H9 (cell line): ENCODE data around the gene CILP2. TPM values are rescaled to one million over a fixed set of nuclear protein-coding genes. Genes with fewer than 3 reads are reported as not detected.

Experiments used
- DNase-seq: peaks from one replicate; pipeline ENCODE4 v3.0.0-alpha.2; 2017
- H2AFZ ChIP-seq: one replicate; pipeline ENCODE4 v1.6.1; 2013; ENCODE audit warnings: mild to moderate bottlenecking, low read length, control low read depth, moderate library complexity
- H2AK5ac ChIP-seq: 2 replicates; pipeline ENCODE4 v1.6.1; 2013; ENCODE audit warnings: low read length, control low read depth, mixed read lengths; ENCODE audit not compliant: insufficient read length
- H2BK120ac ChIP-seq: one replicate; pipeline ENCODE4 v1.6.1; 2013; ENCODE audit warnings: low read depth, mild to moderate bottlenecking, low read length, control low read depth, inconsistent platforms; ENCODE audit not compliant: poor library complexity, severe bottlenecking
- H2BK12ac ChIP-seq: 2 replicates; pipeline ENCODE4 v1.6.1; 2013; ENCODE audit warnings: low read length, control low read depth, mixed read lengths, low read depth; ENCODE audit not compliant: insufficient read length
- H2BK15ac ChIP-seq: 2 replicates; pipeline ENCODE4 v1.6.1; 2013; ENCODE audit warnings: low read depth, low read length, control low read depth
- H2BK20ac ChIP-seq: one replicate; pipeline ENCODE4 v1.6.1; 2013; ENCODE audit warnings: low read depth, mild to moderate bottlenecking, low read length, control low read depth, inconsistent platforms; ENCODE audit not compliant: poor library complexity, severe bottlenecking
- H2BK5ac ChIP-seq: 2 replicates; pipeline ENCODE4 v1.6.1; 2013; ENCODE audit warnings: low read length, control low read depth, mixed read lengths; ENCODE audit not compliant: insufficient read length
- H3K14ac ChIP-seq: 2 replicates; pipeline ENCODE4 v1.6.1; 2013; ENCODE audit warnings: low read length, control low read depth; ENCODE audit not compliant: insufficient read depth
- H3K18ac ChIP-seq: 2 replicates; pipeline ENCODE4 v1.6.1; 2013; ENCODE audit warnings: low read depth, mild to moderate bottlenecking, mixed read lengths, low read length, control low read depth; ENCODE audit not compliant: insufficient read length
- H3K23ac ChIP-seq: 2 replicates; pipeline ENCODE4 v1.6.1; 2013; ENCODE audit warnings: low read length, control low read depth, mixed read lengths, low read depth; ENCODE audit not compliant: insufficient read length
- H3K23me2 ChIP-seq: 2 replicates; pipeline ENCODE4 v1.6.1; 2013; ENCODE audit warnings: low read depth, mild to moderate bottlenecking, mixed read lengths, low read length, control low read depth; ENCODE audit not compliant: insufficient read length, poor library complexity, severe bottlenecking
- H3K27ac ChIP-seq: 2 replicates; pipeline ENCODE4 v1.5.1; 2013; ENCODE audit warnings: low read length, control low read depth, mixed read lengths, low read depth; ENCODE audit not compliant: insufficient read length
- H3K27me3 ChIP-seq: 2 replicates; pipeline ENCODE4 v1.6.1; 2013; ENCODE audit warnings: low read length, control low read depth, inconsistent platforms; ENCODE audit not compliant: insufficient read depth
- H3K4ac ChIP-seq: 2 replicates; pipeline ENCODE4 v1.6.1; 2013; ENCODE audit warnings: low read depth, mild to moderate bottlenecking, control low read depth, inconsistent platforms, low read length, moderate library complexity
- H3K4me1 ChIP-seq: 2 replicates; pipeline ENCODE4 v1.6.1; 2013; ENCODE audit warnings: low read length, control low read depth, inconsistent platforms; ENCODE audit not compliant: insufficient read depth
- H3K4me2 ChIP-seq: 2 replicates; pipeline ENCODE4 v1.6.1; 2013; ENCODE audit warnings: low read length, control low read depth, mixed read lengths; ENCODE audit not compliant: insufficient read length, insufficient read depth
- H3K56ac ChIP-seq: 2 replicates; pipeline ENCODE4 v1.6.1; 2013; ENCODE audit warnings: low read depth, mild to moderate bottlenecking, mixed read lengths, low read length, control low read depth; ENCODE audit not compliant: insufficient read length
- H3K79me1 ChIP-seq: 2 replicates; pipeline ENCODE4 v1.6.1; 2013; ENCODE audit warnings: low read depth, mild to moderate bottlenecking, moderate library complexity, low read length, control low read depth, inconsistent platforms; ENCODE audit not compliant: insufficient read depth, poor library complexity, severe bottlenecking
- H3K79me2 ChIP-seq: 2 replicates; pipeline ENCODE4 v1.6.1; 2013; ENCODE audit warnings: low read length, control low read depth, inconsistent platforms; ENCODE audit not compliant: insufficient read depth
- H3K9ac ChIP-seq: 2 replicates; pipeline ENCODE4 v1.6.1; 2013; ENCODE audit warnings: low read length, control low read depth, mixed read lengths; ENCODE audit not compliant: insufficient read length; ENCODE audit errors: extremely low read depth
- H3K9me3 ChIP-seq: one replicate; pipeline ENCODE4 v1.6.1; 2013; ENCODE audit warnings: low read depth, low read length, inconsistent platforms; ENCODE audit not compliant: control insufficient read depth
- H3T11ph ChIP-seq: one replicate; pipeline ENCODE4 v1.6.1; 2013; ENCODE audit warnings: mild to moderate bottlenecking, low read length, control low read depth, inconsistent platforms
- H4K20me1 ChIP-seq: one replicate; pipeline ENCODE4 v1.6.1; 2013; ENCODE audit not compliant: control insufficient read depth, insufficient read length, insufficient read depth
- H4K5ac ChIP-seq: 2 replicates; pipeline ENCODE4 v1.6.1; 2013; ENCODE audit warnings: low read depth, mild to moderate bottlenecking, mixed read lengths, low read length, control low read depth; ENCODE audit not compliant: insufficient read length
- H4K8ac ChIP-seq: replicated peaks from 2 replicates; pipeline ENCODE4 v1.6.1; 2013; ENCODE audit warnings: low read length, control low read depth, mixed read lengths, low read depth; ENCODE audit not compliant: insufficient read length
- H4K91ac ChIP-seq: 2 replicates; pipeline ENCODE4 v1.6.1; 2013; ENCODE audit warnings: low read depth, mild to moderate bottlenecking, moderate library complexity, mixed read lengths, low read length, control low read depth; ENCODE audit not compliant: insufficient read length
- H3K27ac Mint-ChIP-seq, 3 experiments: 2 replicates in 2 of 3; 3 replicates in 1 of 3; pipeline ENCODE4 v1.8.0; 2020 to 2021; ENCODE audit warnings: mixed read lengths in 3 of 3, mild to moderate bottlenecking in 1 of 3, moderate library complexity in 1 of 3
- H3K27me3 Mint-ChIP-seq: 2 replicates; pipeline ENCODE4 v1.8.0; 2021; ENCODE audit warnings: low read depth, mild to moderate bottlenecking, moderate library complexity, mixed read lengths
- H3K36me3 Mint-ChIP-seq, 3 experiments: 2 replicates in 2 of 3; 3 replicates in 1 of 3; pipeline ENCODE4 v1.8.0; 2020 to 2021; ENCODE audit warnings: low read depth in 3 of 3, mixed read lengths in 3 of 3; ENCODE audit not compliant: insufficient read depth in 1 of 3
- H3K4me1 Mint-ChIP-seq, 2 experiments: 2 replicates each; pipeline ENCODE4 v1.8.0; 2020; ENCODE audit warnings: mixed read lengths in 2 of 2
- H3K4me3 Mint-ChIP-seq, 2 experiments: 2 replicates in 1 of 2; 3 replicates in 1 of 2; pipeline ENCODE4 v1.8.0; 2020 to 2021; ENCODE audit warnings: mild to moderate bottlenecking in 2 of 2, mixed read lengths in 2 of 2, moderate library complexity in 1 of 2
- H3K9me3 Mint-ChIP-seq, 2 experiments: 2 replicates in 1 of 2; 3 replicates in 1 of 2; pipeline ENCODE4 v1.8.0; 2020; ENCODE audit warnings: mild to moderate bottlenecking in 2 of 2, mixed read lengths in 2 of 2, moderate library complexity in 1 of 2
- CTCF ChIP-seq: fragments of 200-600 bp; sonication (generic); conservative IDR thresholded peaks from 3 replicates; pipeline ENCODE4 v1.8.0; 2021; ENCODE audit warnings: antibody characterized with exemption, mild to moderate bottlenecking
- WGBS: extraction: QIAGEN DNeasy Blood & Tissue Kit; methylation state at CpG from one replicate; pipeline ENCODE4 v1.1.7; 2013; ENCODE audit warnings: missing lambda C conversion rate, low lambda C conversion rate, mixed read lengths; ENCODE audit not compliant: insufficient read length; ENCODE audit errors: extremely low coverage; 5-methylcytosine and 5-hydroxymethylcytosine counted together
- total RNA-seq: library from RNA; stranded (reverse); gene quantifications from 2 replicates; pipeline ENCODE4 v1.2.1, GENCODE V29; 2021

Gene CILP2
- total RNA-seq, 1 experiment from 2014 or later, result 6.4 TPM

GRCh38 chr19:19490214-19490968, 47.7 kb upstream of the CILP2 start:
- no peak overlapping the region for H3K18ac ChIP-seq
- H3K4me1 ChIP-seq, result peaks cover 9% of the 10 kb centered on the region; the same call in 1 of the 2 replicates
- Mint-ChIP-seq H3K27me3 (no peaks in the 10 kb centered on the region), H3K9me3 (no peaks in the 10 kb centered on the region), H3K36me3 (peaks cover 22 to 49% (median 39%) of the 10 kb centered on the region in 3 experiments; a peak in 6 of 7 replicates), H3K4me3 (peak overlapping the region in 1 of 2 experiments; percentile 26; a peak in 1 of 5 replicates), H3K4me1 (peaks cover 47 to 49% of the 10 kb centered on the region in 2 experiments), H3K27ac (peak overlapping the region; percentile 97 to 99 (median 98))
- no peak overlapping the region for H2BK12ac ChIP-seq
- no peak overlapping the region for H2BK5ac ChIP-seq
- H3K79me1 ChIP-seq, result no peaks in the 10 kb centered on the region
- H3K79me2 ChIP-seq, result peaks cover 4% of the 10 kb centered on the region; the same call in 1 of the 2 replicates
- no peak overlapping the region for H3T11ph ChIP-seq
- H2AFZ ChIP-seq, result no peak overlapping the region
- peak; percentile 91 for TF ChIP-seq CTCF
- no peak overlapping the region for H2BK120ac ChIP-seq
- H2BK20ac ChIP-seq, result no peak overlapping the region
- no peak overlapping the region for H2AK5ac ChIP-seq
- no peak overlapping the region for H4K5ac ChIP-seq
- no peak overlapping the region for H3K14ac ChIP-seq
- H3K9me3 ChIP-seq, result no peaks in the 10 kb centered on the region
- no CpG with 5 or more reads among the region's 20 CpGs for WGBS
- peak overlapping the region; percentile 21 for H3K27ac ChIP-seq
- H3K56ac ChIP-seq, result no peak overlapping the region
- H3K27me3 ChIP-seq, result no peaks in the 10 kb centered on the region
- H3K4ac ChIP-seq, result no peak overlapping the region
- no peaks in the 10 kb centered on the region for H4K20me1 ChIP-seq
- H3K23me2 ChIP-seq, result no peaks in the 10 kb centered on the region
- peak overlapping the region; percentile 6 for H4K91ac ChIP-seq
- H3K9ac ChIP-seq, result no peak overlapping the region
- H4K8ac ChIP-seq, result no peak overlapping the region
- H3K23ac ChIP-seq, result no peak overlapping the region
- H2BK15ac ChIP-seq, result no peak overlapping the region
- no peak overlapping the region for H3K4me2 ChIP-seq
- peak; percentile 82 for DNase-seq
